Thyroid gland (tissue), 4 donors: ENCODE measurements around the gene AGBL1. TPM values are rescaled to one million over a fixed set of nuclear protein-coding genes. Genes with fewer than 3 reads are reported as not detected.
"Not testable (repeated sequence)": the region's sequence is repeated elsewhere in the genome, so short reads cannot be mapped to it uniquely, and the experiment has no call there.

ENCODE experiments used
- DNase-seq, 2 donors: peaks; one replicate each; pipeline ENCODE4 v3.0.0-alpha.2; 2019
- H3K27ac ChIP-seq, 3 donors: fragments of 200-600 bp; sonication (generic); 1 replicate in 2 of 3; 2 replicates in 1 of 3; pipeline ENCODE4 v1.5.1; 2016 to 2019; ENCODE audit warnings: mild to moderate bottlenecking in 1 of 3, moderate library complexity in 1 of 3
- H3K27me3 ChIP-seq: fragments of 200-600 bp; sonication (generic); one replicate; pipeline ENCODE4 v1.5.1; 2019
- H3K36me3 ChIP-seq, 2 donors: fragments of 200-600 bp; sonication (generic); one replicate each; pipeline ENCODE4 v1.5.1; 2016 to 2019
- H3K4me1 ChIP-seq, 2 donors: fragments of 200-600 bp; sonication (generic); one replicate each; pipeline ENCODE4 v1.5.1; 2017 to 2019
- H3K4me3 ChIP-seq, 3 donors: fragments of 200-600 bp; sonication (generic); replicated peaks in 1 of 3; 1 replicate in 2 of 3; 2 replicates in 1 of 3; pipeline ENCODE4 v1.5.1; 2016; ENCODE audit warnings: mild to moderate bottlenecking in 1 of 3
- H3K9me3 ChIP-seq: fragments of 200-600 bp; sonication (generic); one replicate; pipeline ENCODE4 v1.5.1; 2017
- POLR2A ChIP-seq, 2 donors: fragments of 450-650 bp; IDR thresholded peaks; one replicate each; pipeline ENCODE4 v1.6.1; 2017; ENCODE audit warnings: antibody characterized with exemption in 2 of 2, mild to moderate bottlenecking in 2 of 2, moderate library complexity in 1 of 2
- WGBS, 2 donors: methylation state at CpG; one replicate each; pipeline ENCODE4 v1.1.5; 2017; 5-methylcytosine and 5-hydroxymethylcytosine counted together
- intact Hi-C: fragments of 100-400 bp; cut with DNase I; formaldehyde crosslinking; loops from one replicate; pipeline ENCODE4 v1.15.1; 2023
- total RNA-seq, 4 donors: library from RNA; depleted of rRNA; stranded (reverse); fragments of >200 nt; gene quantifications; one replicate each; pipeline ENCODE4 v1.2.3, GENCODE V29; 2016
- TF ChIP-seq, protein P1 (sequence below), 6 experiments: fragments of 200-600 bp in 3 of 6; fragments of 450-650 bp in 3 of 6; sonication (generic) in 3 of 6; IDR thresholded peaks; one replicate each; pipeline ENCODE4 v1.5.1; 2016 to 2019; ENCODE audit warnings: antibody characterized with exemption in 6 of 6, mild to moderate bottlenecking in 2 of 6, inconsistent platforms in 1 of 6, moderate library complexity in 1 of 6

AGBL1 gene
- total RNA-seq, 4 donors from 2014 or later: not detected

- no peak for DNase-seq
- Histone ChIP-seq H3K27ac (no peak overlapping the region), H3K9me3 (no peaks in the 10 kb centered on the region), H3K27me3 (no peaks in the 10 kb centered on the region), H3K4me3 (no peak overlapping the region), H3K36me3 (no peaks in the 10 kb centered on the region), H3K4me1 (no peaks in the 10 kb centered on the region)
- intact Hi-C loops: no loop called here
- TF ChIP-seq, protein P1, sequence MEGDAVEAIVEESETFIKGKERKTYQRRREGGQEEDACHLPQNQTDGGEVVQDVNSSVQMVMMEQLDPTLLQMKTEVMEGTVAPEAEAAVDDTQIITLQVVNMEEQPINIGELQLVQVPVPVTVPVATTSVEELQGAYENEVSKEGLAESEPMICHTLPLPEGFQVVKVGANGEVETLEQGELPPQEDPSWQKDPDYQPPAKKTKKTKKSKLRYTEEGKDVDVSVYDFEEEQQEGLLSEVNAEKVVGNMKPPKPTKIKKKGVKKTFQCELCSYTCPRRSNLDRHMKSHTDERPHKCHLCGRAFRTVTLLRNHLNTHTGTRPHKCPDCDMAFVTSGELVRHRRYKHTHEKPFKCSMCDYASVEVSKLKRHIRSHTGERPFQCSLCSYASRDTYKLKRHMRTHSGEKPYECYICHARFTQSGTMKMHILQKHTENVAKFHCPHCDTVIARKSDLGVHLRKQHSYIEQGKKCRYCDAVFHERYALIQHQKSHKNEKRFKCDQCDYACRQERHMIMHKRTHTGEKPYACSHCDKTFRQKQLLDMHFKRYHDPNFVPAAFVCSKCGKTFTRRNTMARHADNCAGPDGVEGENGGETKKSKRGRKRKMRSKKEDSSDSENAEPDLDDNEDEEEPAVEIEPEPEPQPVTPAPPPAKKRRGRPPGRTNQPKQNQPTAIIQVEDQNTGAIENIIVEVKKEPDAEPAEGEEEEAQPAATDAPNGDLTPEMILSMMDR (IDR thresholded peaks at IDR 0.05): no peak
- TF ChIP-seq POLR2A (IDR thresholded peaks at IDR 0.05): no peak
- 88 to 89% methylated on average over 4 of the region's 4 CpGs for WGBS, 2 donors
Measured at GRCh38 chr15:86106306-86106705, 26.6 kb downstream of the AGBL1 start.

DNA sequence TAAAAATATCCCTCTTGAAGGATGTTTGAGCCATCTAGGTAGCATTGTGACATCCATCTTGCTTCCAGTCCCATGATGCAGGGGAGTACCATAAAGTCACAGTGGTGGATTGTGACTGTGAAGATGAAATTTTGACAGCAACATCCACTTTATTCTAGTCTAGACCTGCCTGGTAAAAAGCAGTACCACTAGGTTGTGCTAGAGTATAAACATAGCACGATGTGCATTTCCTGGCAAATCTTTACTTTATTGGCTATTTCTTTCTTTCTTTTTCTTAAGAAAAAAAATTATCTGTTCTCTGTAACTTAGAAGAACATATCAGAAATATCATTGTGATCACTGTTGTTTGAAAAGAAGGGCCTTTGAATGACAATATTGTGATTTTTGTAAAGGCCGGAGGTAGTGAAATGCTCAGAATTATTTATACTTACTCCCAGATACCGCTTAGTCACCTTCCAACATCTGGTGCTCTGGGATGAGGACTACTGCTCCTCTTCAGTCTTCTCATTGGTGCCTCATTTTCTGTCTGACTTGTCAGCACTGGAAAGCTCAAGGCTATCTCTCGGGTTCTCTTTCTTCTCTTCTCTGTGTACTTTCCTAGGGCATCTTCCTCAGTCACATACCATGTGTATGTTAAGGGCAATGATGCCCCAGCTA is 35.6 kb downstream of the AGBL1 start:
- Histone ChIP-seq H3K4me3 (no peak overlapping the region), H3K36me3 (no peaks in the 10 kb centered on the region), H3K9me3 (no peaks in the 10 kb centered on the region), H3K27me3 (no peaks in the 10 kb centered on the region), H3K4me1 (no peaks in the 10 kb centered on the region), H3K27ac (no peak overlapping the region)
- WGBS, 2 donors: 69 to 72% methylated on average over 4 of the region's 4 CpGs
- intact Hi-C loops: no loop called here
- no peak for DNase-seq
- no peak for TF ChIP-seq POLR2A (IDR thresholded peaks at IDR 0.05)
- TF ChIP-seq, protein P1 (IDR thresholded peaks at IDR 0.05): no peak

GRCh38 chr15:86121568-86122225 is 42.0 kb downstream of the AGBL1 start:
- Histone ChIP-seq H3K27ac (no peak overlapping the region), H3K4me1 (no peaks in the 10 kb centered on the region), H3K36me3 (no peaks in the 10 kb centered on the region), H3K27me3 (no peaks in the 10 kb centered on the region), H3K9me3 (no peaks in the 10 kb centered on the region), H3K4me3 (no peak overlapping the region)
- DNase-seq: no peak
- intact Hi-C loops: no loop called here
- no peak for TF ChIP-seq POLR2A (IDR thresholded peaks at IDR 0.05)
- TF ChIP-seq, protein P1 (IDR thresholded peaks at IDR 0.05): no peak
- 43 to 56% methylated on average over 7 of the region's 7 CpGs for WGBS, 2 donors

GRCh38 chr15:86122691-86123391 is 43.2 kb downstream of the AGBL1 start:
- H3K4me1 ChIP-seq, H3K36me3 ChIP-seq, H3K27ac ChIP-seq, H3K9me3 ChIP-seq, H3K27me3 ChIP-seq, H3K4me3 ChIP-seq, intact Hi-C loops, DNase-seq: not testable (repeated sequence)
- WGBS, 2 donors: 69 to 77% methylated on average over 3 of the region's 3 CpGs

DNA sequence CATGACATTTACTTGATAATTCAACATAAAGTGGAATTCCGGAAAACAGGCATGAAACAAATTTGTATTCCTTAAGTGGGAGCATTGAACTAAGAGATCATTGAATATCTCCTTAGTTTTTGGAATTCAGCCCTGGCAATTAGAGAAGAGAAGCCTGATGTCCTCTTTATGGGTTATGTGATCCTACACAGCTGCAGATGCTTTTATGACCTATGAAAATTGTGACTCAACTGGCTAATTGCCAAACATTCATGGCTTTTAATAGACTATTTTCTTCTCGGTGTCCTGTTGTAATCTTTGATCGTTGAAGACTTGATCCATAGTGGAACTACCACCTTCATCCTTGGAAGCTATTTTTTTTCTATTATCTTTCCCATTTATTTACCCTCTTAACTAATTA is 46.1 kb downstream of the AGBL1 start:
- DNase-seq: no peak
- Histone ChIP-seq H3K9me3 (no peaks in the 10 kb centered on the region), H3K4me1 (no peaks in the 10 kb centered on the region), H3K36me3 (no peaks in the 10 kb centered on the region), H3K4me3 (no peak overlapping the region), H3K27me3 (no peaks in the 10 kb centered on the region), H3K27ac (no peak overlapping the region)
- TF ChIP-seq POLR2A (IDR thresholded peaks at IDR 0.05): no peak
- TF ChIP-seq, protein P1 (IDR thresholded peaks at IDR 0.05): no peak
- 72 to 84% methylated on average over 3 of the region's 3 CpGs for WGBS, 2 donors
- intact Hi-C loops: no loop called here
